Right atrium auricular region (tissue), 2 donors: Measurements from ENCODE around the gene SEPTIN8. TPM values are rescaled to one million over a fixed set of nuclear protein-coding genes. Genes with fewer than 3 reads are reported as not detected.

ENCODE experiments used
- DNase-seq: peaks from one replicate; pipeline ENCODE4 v3.0.0-alpha.2; 2019; ENCODE audit warnings: low spot score
- H3K27ac ChIP-seq, 2 donors: fragments of 200-600 bp; sonication (generic); 1 replicate in 1 of 2; 2 replicates in 1 of 2; pipeline ENCODE4 v1.5.1; 2016 to 2019
- H3K27me3 ChIP-seq, 2 donors: fragments of 200-600 bp; sonication (generic); one replicate each; pipeline versions ENCODE4 v1.5.1 to v1.6.0; 2017 to 2019
- H3K36me3 ChIP-seq: fragments of 200-600 bp; sonication (generic); one replicate; pipeline ENCODE4 v1.5.1; 2016
- H3K4me1 ChIP-seq, 2 donors: fragments of 200-600 bp; sonication (generic); one replicate each; pipeline versions ENCODE4 v1.5.1 to v1.6.0; 2017 to 2019
- H3K4me3 ChIP-seq, 2 donors: fragments of 200-600 bp; sonication (generic); 1 replicate in 1 of 2; 2 replicates in 1 of 2; pipeline ENCODE4 v1.5.1; 2017 to 2019; ENCODE audit warnings: mild to moderate bottlenecking in 1 of 2, moderate library complexity in 1 of 2
- H3K9me3 ChIP-seq, 2 donors: fragments of 200-600 bp; sonication (generic); one replicate each; pipeline ENCODE4 v1.5.1; 2019
- total RNA-seq, 2 donors: library from RNA; depleted of rRNA; stranded (reverse); fragments of >200 nt; gene quantifications; one replicate each; pipeline ENCODE4 v1.1.0, GENCODE V29; 2016
- TF ChIP-seq, protein P1 (sequence below), 2 donors: fragments of 200-600 bp; sonication (generic); IDR thresholded peaks; one replicate each; pipeline ENCODE4 v1.5.1; 2019; ENCODE audit warnings: antibody characterized with exemption in 2 of 2

SEPTIN8 gene
- total RNA-seq, 2 donors from 2014 or later: 21.1 to 24.8 TPM

- Histone ChIP-seq H3K27ac (no peak overlapping the region), H3K36me3 (no peaks in the 10 kb centered on the region), H3K4me1 (peaks cover 0 to 10% of the 10 kb centered on the region in 2 donors), H3K9me3 (no peaks in the 10 kb centered on the region), H3K27me3 (no peaks in the 10 kb centered on the region), H3K4me3 (no peak overlapping the region)
- DNase-seq: no peak
- TF ChIP-seq, protein P1, sequence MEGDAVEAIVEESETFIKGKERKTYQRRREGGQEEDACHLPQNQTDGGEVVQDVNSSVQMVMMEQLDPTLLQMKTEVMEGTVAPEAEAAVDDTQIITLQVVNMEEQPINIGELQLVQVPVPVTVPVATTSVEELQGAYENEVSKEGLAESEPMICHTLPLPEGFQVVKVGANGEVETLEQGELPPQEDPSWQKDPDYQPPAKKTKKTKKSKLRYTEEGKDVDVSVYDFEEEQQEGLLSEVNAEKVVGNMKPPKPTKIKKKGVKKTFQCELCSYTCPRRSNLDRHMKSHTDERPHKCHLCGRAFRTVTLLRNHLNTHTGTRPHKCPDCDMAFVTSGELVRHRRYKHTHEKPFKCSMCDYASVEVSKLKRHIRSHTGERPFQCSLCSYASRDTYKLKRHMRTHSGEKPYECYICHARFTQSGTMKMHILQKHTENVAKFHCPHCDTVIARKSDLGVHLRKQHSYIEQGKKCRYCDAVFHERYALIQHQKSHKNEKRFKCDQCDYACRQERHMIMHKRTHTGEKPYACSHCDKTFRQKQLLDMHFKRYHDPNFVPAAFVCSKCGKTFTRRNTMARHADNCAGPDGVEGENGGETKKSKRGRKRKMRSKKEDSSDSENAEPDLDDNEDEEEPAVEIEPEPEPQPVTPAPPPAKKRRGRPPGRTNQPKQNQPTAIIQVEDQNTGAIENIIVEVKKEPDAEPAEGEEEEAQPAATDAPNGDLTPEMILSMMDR (IDR thresholded peaks at IDR 0.05): no peak
These were observed 43.4 kb downstream of the SEPTIN8 start for GRCh38 chr5:132733499-132734148.

DNA sequence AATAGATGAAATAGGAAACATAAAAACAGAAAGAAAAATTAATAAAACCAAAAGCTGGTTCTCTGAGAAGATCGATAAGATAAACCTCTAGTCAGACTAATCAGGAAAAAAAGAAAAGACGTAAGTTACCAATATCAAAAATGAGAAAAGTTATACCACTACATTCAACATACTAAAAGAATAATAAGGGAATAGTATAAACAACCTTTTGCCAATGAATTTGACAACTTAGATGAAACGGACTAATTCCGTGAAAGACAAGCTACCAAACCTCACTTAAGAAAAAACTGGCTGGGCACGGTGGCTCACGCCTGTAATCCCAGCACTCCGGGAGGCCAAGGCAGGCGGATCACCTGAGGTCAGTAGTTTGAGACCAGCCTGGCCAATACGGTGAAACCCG is 47.1 kb downstream of the SEPTIN8 start:
- Histone ChIP-seq H3K27me3 (no peaks in the 10 kb centered on the region), H3K4me1 (no peaks in the 10 kb centered on the region), H3K4me3 (no peak overlapping the region), H3K9me3 (no peaks in the 10 kb centered on the region), H3K36me3 (no peaks in the 10 kb centered on the region), H3K27ac (no peak overlapping the region)
- TF ChIP-seq, protein P1 (IDR thresholded peaks at IDR 0.05): no peak
- DNase-seq: no peak

- Histone ChIP-seq H3K27ac (no peak overlapping the region), H3K27me3 (no peaks in the 10 kb centered on the region), H3K4me1 (no peaks in the 10 kb centered on the region)
These were observed 51.3 kb downstream of the SEPTIN8 start for GRCh38 chr5:132725745-132726144.

DNA sequence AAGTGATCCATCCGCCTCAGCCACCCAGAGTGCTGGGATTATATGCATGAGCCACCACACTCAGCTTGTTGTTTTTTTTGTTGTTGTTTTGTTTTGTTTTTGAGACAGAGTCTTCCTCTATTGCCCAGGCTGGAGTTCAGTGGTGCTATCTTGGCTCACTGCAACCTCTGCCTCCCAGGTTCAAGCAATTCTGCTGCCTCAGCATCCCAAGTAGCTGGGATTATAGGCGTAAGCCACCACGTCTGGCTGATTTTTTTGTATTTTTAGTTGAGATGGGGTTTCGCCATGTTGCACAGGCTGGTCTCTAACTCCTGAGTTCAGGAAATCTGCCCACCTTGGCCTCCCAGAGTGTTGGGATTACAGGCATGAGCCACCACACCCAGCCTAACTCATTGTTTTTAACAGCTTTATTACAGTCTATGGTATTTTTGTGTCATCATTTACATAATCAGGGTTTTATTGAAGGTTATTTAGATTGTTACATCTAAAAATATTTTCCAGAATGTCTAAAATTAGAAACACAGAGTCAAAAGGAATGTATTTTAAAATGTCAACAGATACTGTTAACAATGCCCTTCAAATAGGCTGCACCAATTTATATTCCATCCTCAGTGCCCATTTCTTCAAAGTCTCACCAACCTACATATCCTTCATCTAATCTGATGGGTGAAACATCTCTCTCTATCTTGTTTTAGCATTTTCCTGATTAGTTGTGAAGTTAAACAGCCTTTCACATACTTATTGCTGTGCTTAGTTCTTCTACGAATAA is 58.3 kb downstream of the SEPTIN8 start:
- H3K4me1 ChIP-seq: no peaks in the 10 kb centered on the region
- no peaks in the 10 kb centered on the region for H3K36me3 ChIP-seq
- DNase-seq: no peak
- H3K27ac ChIP-seq: no peak overlapping the region
- H3K4me3 ChIP-seq: no peak overlapping the region
- no peaks in the 10 kb centered on the region for H3K9me3 ChIP-seq
- TF ChIP-seq, protein P1 (IDR thresholded peaks at IDR 0.05): no peak
- no peaks in the 10 kb centered on the region for H3K27me3 ChIP-seq

More at GRCh38 chr5:132725745-132726144, 51.3 kb downstream of the SEPTIN8 start:
- Histone ChIP-seq H3K36me3 (no peaks in the 10 kb centered on the region), H3K9me3 (no peaks in the 10 kb centered on the region), H3K4me3 (no peak overlapping the region)
- TF ChIP-seq, protein P1 (IDR thresholded peaks at IDR 0.05): no peak
- no peak for DNase-seq

GRCh38 chr5:132714456-132715307 is 62.4 kb downstream of the SEPTIN8 start:
- no peak overlapping the region for H3K4me3 ChIP-seq
- H3K4me1 ChIP-seq: no peaks in the 10 kb centered on the region
- no peak for DNase-seq

More at GRCh38 chr5:132714456-132715307, 62.4 kb downstream of the SEPTIN8 start:
- Histone ChIP-seq H3K27me3 (no peaks in the 10 kb centered on the region), H3K36me3 (no peaks in the 10 kb centered on the region), H3K9me3 (no peaks in the 10 kb centered on the region), H3K27ac (no peak overlapping the region)
- TF ChIP-seq, protein P1 (IDR thresholded peaks at IDR 0.05): peak in 1 of 2 donors; percentile 61
